ENCODE measurements around the gene RHOD. TPM values are rescaled to one million over a fixed set of nuclear protein-coding genes. Genes with fewer than 3 reads are reported as not detected.

The RHOD gene
- total and polyA plus RNA-seq, 4 donors, result 7.3 to 39.3 (median 16.5) TPM

DNA sequence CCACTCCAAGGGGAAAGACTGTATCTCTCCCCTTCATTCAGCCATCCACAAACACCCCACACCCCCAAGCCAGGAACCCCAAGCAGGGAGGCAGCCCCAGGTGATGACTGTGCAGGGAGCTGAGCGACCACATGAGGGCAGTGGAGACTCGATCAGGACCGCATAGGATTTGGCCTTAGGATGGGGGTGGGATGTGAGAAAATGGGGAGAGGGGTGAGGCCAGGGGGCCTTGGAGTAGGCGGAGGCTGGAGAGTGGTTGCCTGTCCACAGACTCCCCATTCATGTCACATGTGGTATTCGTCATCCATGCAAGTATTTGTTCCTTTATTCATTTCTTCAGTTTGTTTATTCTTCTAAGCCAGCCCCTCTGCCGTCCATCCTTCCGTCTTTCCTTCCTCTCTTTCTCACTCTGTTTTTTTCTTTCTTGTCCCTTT lies 2.7 kb upstream of the RHOD start:
- H3K36me3 ChIP-seq (ENCODE audit: control insufficient read depth in 4 of 4, insufficient read depth in 4 of 4, low read length in 4 of 4), result no peaks in the 10 kb centered on the region
- H3K9me3 ChIP-seq (ENCODE audit: control insufficient read depth in 4 of 4, insufficient read depth in 3 of 4, low read length in 3 of 4), result no peaks in the 10 kb centered on the region
- peak; percentile 54 to 63 (median 59) for DNase-seq
- H3K27ac ChIP-seq (ENCODE audit: low read depth in 1 of 2, low read length in 1 of 2), result peak overlapping the region in 1 of 2 donors; percentile 83
- no peak overlapping the region for H3K4me3 ChIP-seq
- peak; percentile 43 for ATAC-seq (ENCODE audit: insufficient read depth, low FRiP score)
- no peaks in the 10 kb centered on the region for H3K27me3 ChIP-seq (ENCODE audit: control insufficient read depth in 3 of 3, insufficient read depth in 3 of 3, low read length in 2 of 3)
- WGBS, 2 donors, result 24 to 27% methylated on average over 7 of the region's 7 CpGs
- peaks cover 0 to 31% (median 7%) of the 10 kb centered on the region in 5 donors for H3K4me1 ChIP-seq (ENCODE audit: control insufficient read depth in 5 of 5, insufficient read depth in 5 of 5, low read length in 5 of 5)
- no peak overlapping the region for H3K9ac ChIP-seq (ENCODE audit: insufficient read depth in 1 of 2, low read length in 2 of 2)
- TF ChIP-seq, protein P1, sequence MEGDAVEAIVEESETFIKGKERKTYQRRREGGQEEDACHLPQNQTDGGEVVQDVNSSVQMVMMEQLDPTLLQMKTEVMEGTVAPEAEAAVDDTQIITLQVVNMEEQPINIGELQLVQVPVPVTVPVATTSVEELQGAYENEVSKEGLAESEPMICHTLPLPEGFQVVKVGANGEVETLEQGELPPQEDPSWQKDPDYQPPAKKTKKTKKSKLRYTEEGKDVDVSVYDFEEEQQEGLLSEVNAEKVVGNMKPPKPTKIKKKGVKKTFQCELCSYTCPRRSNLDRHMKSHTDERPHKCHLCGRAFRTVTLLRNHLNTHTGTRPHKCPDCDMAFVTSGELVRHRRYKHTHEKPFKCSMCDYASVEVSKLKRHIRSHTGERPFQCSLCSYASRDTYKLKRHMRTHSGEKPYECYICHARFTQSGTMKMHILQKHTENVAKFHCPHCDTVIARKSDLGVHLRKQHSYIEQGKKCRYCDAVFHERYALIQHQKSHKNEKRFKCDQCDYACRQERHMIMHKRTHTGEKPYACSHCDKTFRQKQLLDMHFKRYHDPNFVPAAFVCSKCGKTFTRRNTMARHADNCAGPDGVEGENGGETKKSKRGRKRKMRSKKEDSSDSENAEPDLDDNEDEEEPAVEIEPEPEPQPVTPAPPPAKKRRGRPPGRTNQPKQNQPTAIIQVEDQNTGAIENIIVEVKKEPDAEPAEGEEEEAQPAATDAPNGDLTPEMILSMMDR (IDR thresholded peaks at IDR 0.05; ENCODE audit: control extremely low read depth, extremely low read depth), result no peak

DNA sequence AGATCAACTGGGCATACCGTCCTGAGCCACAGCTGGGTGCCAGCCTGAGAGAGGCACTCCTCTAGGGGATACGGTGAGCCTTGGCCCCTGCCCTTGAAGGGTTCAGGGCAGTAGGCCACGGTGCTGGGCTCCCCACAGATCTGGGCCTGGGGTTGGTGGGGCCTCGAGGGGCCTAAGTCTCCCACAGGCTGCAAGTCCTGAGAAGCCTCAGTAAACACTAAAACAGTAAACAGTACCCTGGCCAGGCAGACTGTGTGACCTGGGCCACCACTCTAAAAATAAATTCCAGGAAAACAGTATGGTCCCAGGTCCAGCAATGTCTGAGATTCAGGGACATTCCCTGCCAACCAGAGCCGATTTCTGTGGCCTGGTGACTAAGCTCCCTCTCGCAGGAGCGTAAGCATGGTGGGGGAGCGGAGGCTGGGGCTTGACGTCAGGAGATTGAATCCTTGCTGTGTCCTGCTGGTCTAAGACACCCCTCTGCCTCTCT lies 2.3 kb upstream of the RHOD start:
- 71 to 74% methylated on average over 9 of the region's 9 CpGs for WGBS, 2 donors
- no peaks in the 10 kb centered on the region for H3K36me3 ChIP-seq (ENCODE audit: control insufficient read depth in 4 of 4, insufficient read depth in 4 of 4, low read length in 4 of 4)
- peaks cover 0 to 31% (median 7%) of the 10 kb centered on the region in 5 donors for H3K4me1 ChIP-seq (ENCODE audit: control insufficient read depth in 5 of 5, insufficient read depth in 5 of 5, low read length in 5 of 5)
- no peaks in the 10 kb centered on the region for H3K9me3 ChIP-seq (ENCODE audit: control insufficient read depth in 4 of 4, insufficient read depth in 3 of 4, low read length in 3 of 4)
- no peak overlapping the region for H3K9ac ChIP-seq (ENCODE audit: insufficient read depth in 1 of 2, low read length in 2 of 2)
- TF ChIP-seq, protein P1 (IDR thresholded peaks at IDR 0.05; ENCODE audit: control extremely low read depth, extremely low read depth), result no peak
- no peak overlapping the region for H3K4me3 ChIP-seq
- DNase-seq (peak in 1 of 3 donors; percentile 7), ATAC-seq (ENCODE audit: insufficient read depth, low FRiP score) (no peak)
- no peaks in the 10 kb centered on the region for H3K27me3 ChIP-seq (ENCODE audit: control insufficient read depth in 3 of 3, insufficient read depth in 3 of 3, low read length in 2 of 3)
- peak overlapping the region in 1 of 2 donors; percentile 83 for H3K27ac ChIP-seq (ENCODE audit: low read depth in 1 of 2, low read length in 1 of 2)

DNA sequence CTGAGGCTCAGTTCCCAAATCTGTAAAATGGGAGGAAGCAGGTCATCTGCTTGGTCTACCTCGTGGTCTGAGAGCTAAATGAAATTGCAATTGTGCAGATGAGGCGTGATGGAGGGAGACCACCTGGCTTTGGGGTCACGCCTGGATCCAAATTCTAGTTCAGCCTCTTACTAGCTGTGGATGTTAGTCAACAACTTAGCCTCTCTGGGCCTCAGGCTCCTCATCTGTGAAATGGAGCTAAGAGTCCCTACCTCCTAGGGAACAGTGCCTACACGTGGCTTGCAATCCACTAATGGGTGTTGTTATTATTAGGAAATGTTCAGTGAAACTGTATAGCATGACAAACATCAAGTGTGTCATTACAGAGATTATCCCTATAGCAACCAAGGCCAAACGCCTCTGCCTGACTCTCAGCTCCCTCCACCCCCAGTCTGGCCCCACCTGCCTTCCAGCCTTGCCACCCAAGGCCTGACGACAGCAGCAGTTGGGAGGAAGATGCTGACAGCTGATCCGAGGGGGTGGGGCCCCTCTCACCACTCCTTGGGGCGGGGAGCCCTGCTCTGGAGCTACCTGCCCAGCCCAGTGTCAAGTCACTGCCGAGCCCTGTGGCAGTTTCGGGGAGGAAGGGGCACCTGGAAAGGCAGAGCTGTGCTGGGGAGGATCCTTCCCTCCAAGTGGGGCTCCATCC lies 1.7 kb upstream of the RHOD start:
- no peak overlapping the region for H3K4me3 ChIP-seq
- ATAC-seq (ENCODE audit: insufficient read depth, low FRiP score) (peak; percentile 48), DNase-seq (peak; percentile 62 to 71 (median 65))
- no peak overlapping the region for H3K9ac ChIP-seq (ENCODE audit: insufficient read depth in 1 of 2, low read length in 2 of 2)
- H3K4me1 ChIP-seq (ENCODE audit: control insufficient read depth in 5 of 5, insufficient read depth in 5 of 5, low read length in 5 of 5), result peaks cover 0 to 31% (median 7%) of the 10 kb centered on the region in 5 donors
- H3K36me3 ChIP-seq (ENCODE audit: control insufficient read depth in 4 of 4, insufficient read depth in 4 of 4, low read length in 4 of 4), result no peaks in the 10 kb centered on the region
- TF ChIP-seq, protein P1 (IDR thresholded peaks at IDR 0.05; ENCODE audit: control extremely low read depth, extremely low read depth), result no peak
- H3K27ac ChIP-seq (ENCODE audit: low read depth in 1 of 2, low read length in 1 of 2), result peak overlapping the region; percentile 45 to 83
- 56 to 67% methylated on average over 9 to 10 of the region's 10 CpGs for WGBS, 2 donors
- H3K27me3 ChIP-seq (ENCODE audit: control insufficient read depth in 3 of 3, insufficient read depth in 3 of 3, low read length in 2 of 3), result no peaks in the 10 kb centered on the region
- no peaks in the 10 kb centered on the region for H3K9me3 ChIP-seq (ENCODE audit: control insufficient read depth in 4 of 4, insufficient read depth in 3 of 4, low read length in 3 of 4)
